PC-9 (cell line): Measurements from ENCODE around the gene PEAK1.

Experiments
- EZH2 ChIP-seq: fragments of 200-600 bp; sonication (generic); IDR thresholded peaks from 2 replicates; pipeline ENCODE4 v1.8.0; 2017; ENCODE audit warnings: antibody characterized with exemption, low read depth
- TF ChIP-seq, protein P1 (sequence below): fragments of 200-600 bp; sonication (generic); conservative IDR thresholded peaks from 2 replicates; pipeline ENCODE4 v1.6.1; 2017; ENCODE audit warnings: mixed run types, antibody characterized with exemption, mild to moderate bottlenecking, moderate library complexity

DNA sequence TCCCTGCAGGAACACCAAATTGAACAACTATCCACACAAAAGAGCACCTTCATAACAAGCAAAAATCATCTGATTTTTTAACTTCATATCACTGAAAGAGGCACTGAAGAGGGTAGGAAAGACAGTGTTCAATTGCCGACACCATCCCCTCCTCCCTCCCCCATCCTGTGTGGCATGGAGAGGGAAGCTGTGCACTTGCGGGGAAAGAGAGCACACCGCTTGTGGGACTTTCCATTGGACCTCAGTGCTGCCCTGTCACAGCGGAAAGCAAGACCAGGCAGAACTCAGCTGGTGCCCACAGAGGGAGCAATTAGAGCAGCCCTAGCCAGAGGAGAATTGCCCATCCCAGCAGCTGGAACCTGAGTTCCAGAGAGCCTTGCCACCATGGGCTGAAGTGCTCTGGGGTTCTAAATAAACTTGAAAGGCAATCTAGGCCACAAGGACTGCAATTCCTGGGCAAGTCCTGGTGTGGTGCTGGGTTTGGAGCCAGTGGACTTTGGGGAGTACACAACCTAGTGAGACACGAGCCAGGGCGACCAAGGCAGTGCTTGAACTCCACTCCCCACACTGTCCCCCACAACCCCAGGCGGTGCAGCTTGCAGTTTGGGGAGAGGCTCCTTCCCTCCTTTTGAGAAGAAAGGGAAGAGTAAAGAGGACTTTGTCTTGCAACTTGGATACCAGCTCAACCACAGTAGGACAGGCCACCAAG, 27.0 kb downstream of the PEAK1 start:
- TF ChIP-seq, protein P1, sequence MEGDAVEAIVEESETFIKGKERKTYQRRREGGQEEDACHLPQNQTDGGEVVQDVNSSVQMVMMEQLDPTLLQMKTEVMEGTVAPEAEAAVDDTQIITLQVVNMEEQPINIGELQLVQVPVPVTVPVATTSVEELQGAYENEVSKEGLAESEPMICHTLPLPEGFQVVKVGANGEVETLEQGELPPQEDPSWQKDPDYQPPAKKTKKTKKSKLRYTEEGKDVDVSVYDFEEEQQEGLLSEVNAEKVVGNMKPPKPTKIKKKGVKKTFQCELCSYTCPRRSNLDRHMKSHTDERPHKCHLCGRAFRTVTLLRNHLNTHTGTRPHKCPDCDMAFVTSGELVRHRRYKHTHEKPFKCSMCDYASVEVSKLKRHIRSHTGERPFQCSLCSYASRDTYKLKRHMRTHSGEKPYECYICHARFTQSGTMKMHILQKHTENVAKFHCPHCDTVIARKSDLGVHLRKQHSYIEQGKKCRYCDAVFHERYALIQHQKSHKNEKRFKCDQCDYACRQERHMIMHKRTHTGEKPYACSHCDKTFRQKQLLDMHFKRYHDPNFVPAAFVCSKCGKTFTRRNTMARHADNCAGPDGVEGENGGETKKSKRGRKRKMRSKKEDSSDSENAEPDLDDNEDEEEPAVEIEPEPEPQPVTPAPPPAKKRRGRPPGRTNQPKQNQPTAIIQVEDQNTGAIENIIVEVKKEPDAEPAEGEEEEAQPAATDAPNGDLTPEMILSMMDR = no peak
- TF ChIP-seq EZH2 = no peak
